ENCODE results near the gene SCART1. TPM values are rescaled to one million over a fixed set of nuclear protein-coding genes. Genes with fewer than 3 reads are reported as not detected.
A peak's percentile ranks its signal among the peaks of the same experiment; 100 is the strongest.

Gene SCART1
- total and polyA plus RNA-seq, 12 donors = 0.15 to 1.5 (median 0.58) TPM

- Histone ChIP-seq H3K4me3 (no peak overlapping the region), H3K4me1 (no peaks in the 10 kb centered on the region), H3K9me3 (peaks cover 0 to 9% (median 0%) of the 10 kb centered on the region in 11 donors), H3K27ac (peak overlapping the region in 1 of 10 donors; percentile 16), H3K27me3 (no peaks in the 10 kb centered on the region), H3K36me3 (no peaks in the 10 kb centered on the region)
- intact Hi-C loops (cut with DNase I) = no loop called here
- DNase-seq (no peak), ATAC-seq (peak in 1 of 8 donors; percentile 55)
- TF ChIP-seq, protein P1, sequence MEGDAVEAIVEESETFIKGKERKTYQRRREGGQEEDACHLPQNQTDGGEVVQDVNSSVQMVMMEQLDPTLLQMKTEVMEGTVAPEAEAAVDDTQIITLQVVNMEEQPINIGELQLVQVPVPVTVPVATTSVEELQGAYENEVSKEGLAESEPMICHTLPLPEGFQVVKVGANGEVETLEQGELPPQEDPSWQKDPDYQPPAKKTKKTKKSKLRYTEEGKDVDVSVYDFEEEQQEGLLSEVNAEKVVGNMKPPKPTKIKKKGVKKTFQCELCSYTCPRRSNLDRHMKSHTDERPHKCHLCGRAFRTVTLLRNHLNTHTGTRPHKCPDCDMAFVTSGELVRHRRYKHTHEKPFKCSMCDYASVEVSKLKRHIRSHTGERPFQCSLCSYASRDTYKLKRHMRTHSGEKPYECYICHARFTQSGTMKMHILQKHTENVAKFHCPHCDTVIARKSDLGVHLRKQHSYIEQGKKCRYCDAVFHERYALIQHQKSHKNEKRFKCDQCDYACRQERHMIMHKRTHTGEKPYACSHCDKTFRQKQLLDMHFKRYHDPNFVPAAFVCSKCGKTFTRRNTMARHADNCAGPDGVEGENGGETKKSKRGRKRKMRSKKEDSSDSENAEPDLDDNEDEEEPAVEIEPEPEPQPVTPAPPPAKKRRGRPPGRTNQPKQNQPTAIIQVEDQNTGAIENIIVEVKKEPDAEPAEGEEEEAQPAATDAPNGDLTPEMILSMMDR (IDR thresholded peaks at IDR 0.05) = no peak
- 85 to 86% methylated on average over 12 of the region's 12 CpGs for WGBS, 2 donors
Measured at GRCh38 chr10:133474665-133475424, 21.1 kb downstream of the SCART1 start.

DNA sequence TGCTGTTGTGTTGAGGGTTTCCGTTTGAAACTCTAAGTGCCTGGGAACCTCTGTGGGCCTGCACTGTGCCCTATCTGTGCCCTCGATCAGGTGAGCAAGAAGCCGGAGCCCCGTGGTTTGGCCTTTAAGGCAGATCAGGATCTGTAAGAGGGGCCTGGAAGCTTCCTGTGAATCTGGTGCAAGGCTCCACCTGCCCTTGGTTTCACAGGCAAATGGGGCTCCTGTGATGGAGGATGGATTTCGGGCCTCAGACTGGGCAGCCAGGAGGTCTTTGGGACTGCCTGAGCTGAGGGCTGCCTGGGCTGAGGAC lies 21.6 kb downstream of the SCART1 start:
- ATAC-seq = no peak
- Histone ChIP-seq H3K27me3 (no peaks in the 10 kb centered on the region), H3K27ac (no peak overlapping the region), H3K9me3 (peaks cover 0 to 4% (median 0%) of the 10 kb centered on the region in 11 donors), H3K4me3 (no peak overlapping the region), H3K4me1 (no peaks in the 10 kb centered on the region), H3K36me3 (no peaks in the 10 kb centered on the region)
- no peak for DNase-seq
- intact Hi-C loops (cut with DNase I) = no loop called here
- TF ChIP-seq, protein P1 (IDR thresholded peaks at IDR 0.05) = no peak
- 79% methylated on average over 5 of the region's 5 CpGs for WGBS, 2 donors

DNA sequence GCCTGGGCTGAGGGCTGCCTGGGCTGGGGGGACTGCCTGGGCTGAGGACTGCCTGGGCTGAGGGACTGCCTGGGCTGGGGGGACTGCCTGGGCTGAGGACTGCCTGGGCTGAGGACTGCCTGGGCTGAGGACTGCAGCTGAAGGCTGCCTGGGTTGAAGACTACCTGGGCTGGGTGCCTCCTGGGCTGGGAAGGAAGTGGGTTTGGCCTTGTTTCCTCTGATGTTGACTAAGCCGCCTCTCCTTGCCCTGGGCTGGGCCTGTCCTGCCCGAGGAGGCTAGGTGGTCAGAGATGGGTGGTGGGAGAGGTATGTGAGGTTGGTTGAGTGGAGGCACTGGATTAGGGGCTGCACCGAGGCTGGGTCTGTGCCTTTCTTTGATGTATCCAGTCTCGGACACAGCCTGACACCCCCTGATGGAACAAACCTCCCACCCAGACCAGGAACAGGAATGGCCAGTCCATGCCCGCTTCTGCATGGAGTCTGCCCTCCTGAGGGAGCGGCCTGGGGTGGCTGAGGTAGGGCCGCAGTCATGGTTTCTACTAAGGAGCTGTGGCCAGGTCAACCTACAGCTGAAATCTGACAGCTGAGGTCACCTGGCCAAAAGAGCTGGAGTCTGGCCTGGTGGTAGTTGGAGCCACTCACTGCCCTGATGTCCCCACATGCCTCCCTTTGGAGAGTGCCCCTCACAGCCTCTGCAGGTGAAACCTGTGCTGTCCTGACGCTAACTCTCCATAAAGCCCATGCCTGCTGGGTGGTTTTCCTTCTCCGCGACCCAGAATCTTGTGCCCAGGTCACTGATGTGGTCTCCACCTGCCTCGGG lies 22.3 kb downstream of the SCART1 start:
- Histone ChIP-seq H3K27me3 (no peaks in the 10 kb centered on the region), H3K4me1 (no peaks in the 10 kb centered on the region), H3K27ac (no peak overlapping the region), H3K4me3 (no peak overlapping the region), H3K9me3 (no peaks in the 10 kb centered on the region), H3K36me3 (no peaks in the 10 kb centered on the region)
- TF ChIP-seq, protein P1 (IDR thresholded peaks at IDR 0.05) = no peak
- no peak for DNase-seq
- intact Hi-C loops (cut with DNase I) = no loop called here
- no peak for ATAC-seq
- 75 to 78% methylated on average over 11 of the region's 11 CpGs for WGBS, 2 donors

- Histone ChIP-seq H3K27me3 (no peaks in the 10 kb centered on the region), H3K27ac (no peak overlapping the region), H3K4me3 (no peak overlapping the region), H3K9me3 (no peaks in the 10 kb centered on the region), H3K4me1 (no peaks in the 10 kb centered on the region), H3K36me3 (no peaks in the 10 kb centered on the region)
- TF ChIP-seq, protein P1 (IDR thresholded peaks at IDR 0.05) = no peak
- 78 to 82% methylated on average over 9 of the region's 9 CpGs for WGBS, 2 donors
- ATAC-seq = no peak
- intact Hi-C loops (cut with DNase I) = no loop called here
- no peak for DNase-seq
Measured at GRCh38 chr10:133476641-133476990, 22.9 kb downstream of the SCART1 start.
